ELF-1 (cell line): ENCODE results near the gene THEMIS2.
A peak's percentile ranks its signal among the peaks of the same experiment; 100 is the strongest.
"Not testable (repeated sequence)": the region's sequence is repeated elsewhere in the genome, so short reads cannot be mapped to it uniquely, and the experiment has no call there.

Source experiments
- DNase-seq: peaks from one replicate; pipeline ENCODE4 v3.0.0-alpha.2; 2016; ENCODE audit warnings: low read depth, low spot score

THEMIS2 gene

GRCh38 chr1:27862671-27863537 lies 9.4 kb upstream of the THEMIS2 start:
- DNase-seq = no peak

- no peak for DNase-seq
These were observed 8.8 kb upstream of the THEMIS2 start for GRCh38 chr1:27863538-27863915.

GRCh38 chr1:27864264-27864895 lies 8.0 kb upstream of the THEMIS2 start:
- DNase-seq = peak; percentile 64

GRCh38 chr1:27865821-27866220 lies 6.5 kb upstream of the THEMIS2 start:
- no peak for DNase-seq

- DNase-seq = no peak
These were observed 3.8 kb upstream of the THEMIS2 start for GRCh38 chr1:27868556-27868931.

- DNase-seq = no peak
These were observed 3.2 kb upstream of the THEMIS2 start for GRCh38 chr1:27868932-27869718.

GRCh38 chr1:27869719-27870085 lies 2.6 kb upstream of the THEMIS2 start:
- no peak for DNase-seq

- not testable (repeated sequence) for DNase-seq
These were observed 1.3 kb upstream of the THEMIS2 start for GRCh38 chr1:27871076-27871475.

GRCh38 chr1:27872802-27873551 lies 633 bp downstream of the THEMIS2 start:
- DNase-seq = peak; percentile 52

- no peak for DNase-seq
These were observed 1.5 kb downstream of the THEMIS2 start for GRCh38 chr1:27873671-27874384.

- no peak for DNase-seq
These were observed 4.2 kb downstream of the THEMIS2 start for GRCh38 chr1:27876341-27877114.

GRCh38 chr1:27877115-27877416 lies 4.7 kb downstream of the THEMIS2 start:
- DNase-seq = no peak

- DNase-seq = no peak
These were observed 5.7 kb downstream of the THEMIS2 start for GRCh38 chr1:27878039-27878438.

- no peak for DNase-seq
These were observed 6.5 kb downstream of the THEMIS2 start for GRCh38 chr1:27878787-27879335.

- no peak for DNase-seq
These were observed 7.2 kb downstream of the THEMIS2 start for GRCh38 chr1:27879374-27880082.

- DNase-seq = no peak
These were observed 10.2 kb downstream of the THEMIS2 start for GRCh38 chr1:27882543-27882903.

- DNase-seq = no peak
These were observed 11.2 kb downstream of the THEMIS2 start for GRCh38 chr1:27883536-27883935.

- no peak for DNase-seq
These were observed 11.9 kb downstream of the THEMIS2 start for GRCh38 chr1:27884006-27884954.
